Middle frontal gyrus (tissue), 1 donor: ENCODE data around the gene SYNPO2.

Source experiments
- DNase-seq: peaks from one replicate; pipeline ENCODE4 v3.0.0-alpha.2; 2015; ENCODE audit warnings: low spot score; ENCODE audit errors: extremely low spot score

The SYNPO2 gene

DNA sequence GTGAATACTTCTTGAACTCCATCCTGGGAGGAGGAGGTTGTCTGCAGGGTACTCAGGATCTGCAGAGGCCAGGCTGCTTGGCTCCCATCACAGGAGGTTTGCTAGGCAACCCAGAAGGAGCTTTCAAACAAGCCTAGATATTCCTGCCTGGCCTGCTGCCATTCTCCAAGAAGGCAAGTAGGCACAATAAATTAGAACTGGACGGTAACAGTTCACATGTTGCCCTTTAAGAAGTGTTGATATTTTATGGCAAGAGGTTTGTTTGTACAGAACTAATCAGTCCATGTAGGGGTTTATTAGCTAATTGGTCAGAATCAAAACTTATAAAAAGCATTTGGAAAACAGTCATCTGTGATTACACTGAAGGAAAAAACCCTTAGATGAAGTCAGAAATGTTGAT lies 39.3 kb downstream of the SYNPO2 start:
- DNase-seq = no peak

DNA sequence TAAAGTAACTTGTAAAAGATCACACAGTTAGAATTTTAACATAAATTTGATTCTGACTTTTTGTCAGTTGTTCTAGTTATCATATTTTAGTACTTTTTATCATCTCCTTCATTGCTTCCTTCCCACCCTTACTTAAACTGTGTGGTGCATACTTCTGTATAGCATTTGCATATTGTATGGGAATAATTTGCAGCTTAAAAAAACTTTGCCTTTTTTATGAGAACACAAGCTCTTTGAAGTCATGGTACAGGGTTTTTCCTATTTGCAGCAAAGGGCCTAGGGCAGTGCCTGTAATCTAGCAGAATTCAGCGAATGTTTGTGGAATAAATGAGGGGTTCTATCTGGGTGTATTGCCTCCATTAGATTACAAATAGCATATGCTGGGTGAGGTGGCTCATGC lies 41.6 kb downstream of the SYNPO2 start:
- no peak for DNase-seq

DNA sequence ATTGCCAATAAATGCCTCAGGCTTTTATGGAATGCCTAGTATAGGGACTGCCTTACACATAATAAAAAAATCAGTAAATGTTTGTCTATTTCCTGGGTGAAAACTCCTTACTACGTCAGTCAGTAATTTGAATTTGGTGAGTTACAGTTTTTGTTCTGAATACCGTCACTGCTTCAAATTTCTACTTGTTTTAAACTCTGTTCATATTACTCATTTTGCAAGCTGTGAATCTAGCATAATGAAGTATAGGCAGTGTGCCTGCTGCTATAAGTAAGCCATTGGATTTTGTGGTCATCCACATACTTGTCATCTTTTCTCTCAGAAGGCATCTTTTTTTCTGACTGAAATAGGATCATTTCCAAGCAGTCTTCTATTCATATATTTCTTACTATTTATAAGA lies 43.1 kb downstream of the SYNPO2 start:
- no peak for DNase-seq

DNA sequence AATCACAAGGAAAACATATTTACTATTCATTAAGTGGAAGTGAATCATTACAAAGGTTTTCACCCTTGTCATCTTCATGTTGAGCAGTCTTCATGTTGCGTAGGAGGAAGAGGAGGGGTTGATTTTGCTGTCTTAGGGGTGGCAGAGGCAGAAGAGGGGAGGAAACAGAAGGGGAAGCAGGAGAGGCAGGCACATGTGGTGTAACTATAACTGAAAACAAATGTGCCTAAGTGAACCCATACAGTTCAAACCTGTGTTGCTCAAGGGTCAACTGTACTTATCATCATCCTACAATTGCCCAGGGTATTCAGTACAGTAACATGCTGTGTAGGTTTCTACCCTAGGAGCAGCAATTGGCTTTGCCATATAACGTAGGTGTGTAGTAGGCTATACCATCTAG lies 47.2 kb downstream of the SYNPO2 start:
- DNase-seq = no peak

DNA sequence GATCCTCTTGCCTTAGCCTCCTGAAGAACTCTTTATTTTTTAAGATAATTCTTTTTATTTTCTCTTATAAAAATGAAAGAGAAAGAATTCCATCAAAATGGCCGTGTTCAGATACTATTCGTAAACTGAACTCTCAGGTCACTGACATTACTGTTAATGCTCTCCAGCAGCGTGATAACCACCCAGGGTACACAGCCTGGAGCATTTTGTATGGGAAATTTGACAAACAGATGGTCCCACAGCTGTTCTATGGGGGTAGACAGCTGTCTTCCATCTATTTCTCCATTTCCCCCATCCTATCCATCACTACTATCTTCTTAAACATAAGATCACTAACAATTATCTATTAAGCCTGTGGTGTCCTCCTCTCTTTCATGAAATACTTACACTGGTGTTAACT lies 47.8 kb downstream of the SYNPO2 start:
- no peak for DNase-seq

DNA sequence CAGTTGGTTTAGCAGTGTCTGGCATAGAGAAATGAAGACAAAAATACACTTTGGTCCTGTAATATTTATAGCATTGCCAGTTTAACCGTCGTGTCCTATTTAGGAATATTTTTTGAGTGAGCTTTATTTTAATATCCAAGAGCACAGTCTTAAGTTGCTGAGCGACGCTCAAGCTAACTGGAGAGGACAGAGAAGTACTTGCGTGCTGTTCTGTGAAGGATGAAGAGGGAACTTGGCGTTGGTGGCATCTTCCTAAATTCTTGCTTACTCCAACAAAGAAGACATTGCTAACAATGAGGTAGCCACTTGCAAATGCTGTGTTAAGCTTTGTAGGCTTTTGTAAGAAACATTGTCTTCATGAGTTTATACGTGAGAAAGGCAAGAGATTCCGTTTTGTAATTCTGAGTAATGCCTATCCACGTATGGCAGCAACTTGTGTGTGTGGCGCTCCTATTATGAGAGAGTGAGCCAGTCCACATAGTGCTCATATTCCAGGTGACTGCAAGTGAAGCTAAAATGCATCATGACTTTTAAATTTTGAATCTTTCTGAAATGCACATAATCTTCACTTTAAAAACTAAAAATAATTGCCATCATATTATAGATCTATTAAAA lies 50.6 kb downstream of the SYNPO2 start:
- DNase-seq = no peak

DNA sequence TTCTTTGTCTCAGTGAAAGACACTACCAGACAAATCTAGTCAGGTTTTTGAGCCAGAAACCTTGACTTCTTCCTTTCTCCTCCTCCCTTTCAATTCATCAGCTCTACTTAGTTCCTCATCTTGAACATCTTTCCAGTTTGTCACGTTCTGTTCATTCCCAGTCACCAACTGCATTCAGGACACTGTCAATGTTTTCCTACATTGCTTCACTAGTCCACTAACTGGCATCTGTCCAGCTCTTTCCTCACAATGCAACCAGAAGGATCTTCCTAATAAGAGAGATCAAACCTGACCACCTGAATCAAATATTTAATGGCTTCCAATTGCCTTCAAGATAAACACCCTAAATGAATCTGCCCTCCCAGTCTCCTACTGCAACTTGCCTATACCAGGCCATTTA lies 52.5 kb downstream of the SYNPO2 start:
- DNase-seq = no peak

DNA sequence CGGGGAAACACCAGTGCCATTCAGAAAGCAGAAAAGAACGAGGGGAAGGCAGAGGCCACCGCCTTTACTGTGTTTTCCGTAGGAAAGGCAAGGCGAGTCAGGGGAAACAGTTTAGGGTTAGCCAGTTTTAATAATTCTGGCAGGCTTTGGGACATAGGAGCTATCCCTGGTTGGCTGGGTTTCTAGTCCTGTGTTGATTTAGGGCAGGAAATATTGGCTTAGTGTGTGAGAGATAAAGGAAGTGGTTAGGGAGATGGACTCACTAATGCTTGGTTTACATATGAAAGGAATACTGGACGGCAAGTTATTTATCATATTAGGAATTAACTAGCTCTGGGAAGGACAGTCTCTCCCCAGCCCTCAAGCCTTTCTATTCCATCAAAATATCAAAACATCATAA lies 53.1 kb downstream of the SYNPO2 start:
- no peak for DNase-seq

DNA sequence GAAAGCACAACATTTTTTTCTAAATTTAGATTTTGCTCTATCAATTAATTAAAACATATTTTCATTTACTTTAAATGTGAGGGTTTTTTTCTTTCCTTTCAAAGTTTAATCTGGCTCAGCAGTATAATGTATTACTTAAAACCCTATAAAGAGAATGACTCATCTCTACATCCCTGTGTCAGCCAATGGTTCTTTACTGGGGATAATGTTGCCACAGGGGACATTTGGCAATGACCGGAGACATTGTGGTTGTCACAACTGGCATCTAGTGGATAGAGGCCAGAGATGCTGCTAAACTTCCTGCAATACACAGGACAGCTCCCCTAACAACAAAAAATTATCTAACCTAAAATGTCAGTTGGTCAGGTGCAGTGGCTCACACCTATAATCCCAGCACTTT lies 53.8 kb downstream of the SYNPO2 start:
- DNase-seq = no peak

DNA sequence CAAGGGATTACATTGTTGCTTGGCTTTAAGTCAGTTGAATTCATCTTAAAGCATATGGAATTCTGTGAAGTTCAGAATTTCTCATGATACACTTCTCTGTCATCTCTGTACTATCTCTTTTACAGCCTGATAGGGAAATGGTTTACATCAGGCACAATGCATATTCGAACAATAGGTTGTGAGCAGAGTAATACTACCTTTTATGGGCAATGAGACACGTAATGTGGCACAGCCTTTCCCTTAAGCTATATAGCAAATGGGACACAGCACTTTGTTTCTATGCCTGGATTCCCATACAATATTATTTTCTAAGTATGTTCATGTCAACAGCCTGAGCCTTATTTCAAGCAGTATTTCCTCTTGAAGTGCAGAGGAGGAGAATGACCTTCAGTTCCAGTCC lies 58.4 kb downstream of the SYNPO2 start:
- no peak for DNase-seq

DNA sequence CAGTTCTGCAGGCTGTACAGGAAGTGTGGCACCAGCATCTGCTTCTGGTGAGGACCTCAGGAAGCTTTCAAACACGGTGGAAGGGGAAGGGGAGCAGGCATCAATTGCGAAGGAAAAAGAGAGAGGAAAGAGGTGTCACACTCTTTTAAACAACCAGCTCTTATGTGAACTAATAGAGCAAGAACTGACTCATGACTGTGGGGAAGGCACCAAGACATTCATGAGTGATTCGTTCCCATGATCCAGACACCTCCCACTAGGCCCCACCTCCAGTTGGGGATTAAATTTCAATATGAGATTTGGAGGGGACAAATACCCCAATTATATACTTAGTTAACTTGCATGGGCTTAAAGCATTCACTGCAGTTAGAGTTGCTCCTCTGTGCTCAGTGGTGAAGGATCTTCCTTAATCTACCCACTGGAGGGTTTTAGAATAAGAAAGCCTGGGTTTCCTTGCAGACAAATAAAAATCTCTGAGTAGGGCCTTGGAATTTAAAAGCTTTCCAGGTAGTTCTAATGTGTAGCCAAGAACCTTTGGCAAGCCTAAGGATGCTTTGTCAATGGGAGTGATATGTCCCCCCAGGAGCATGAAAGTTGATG lies 60.0 kb downstream of the SYNPO2 start:
- DNase-seq = no peak

DNA sequence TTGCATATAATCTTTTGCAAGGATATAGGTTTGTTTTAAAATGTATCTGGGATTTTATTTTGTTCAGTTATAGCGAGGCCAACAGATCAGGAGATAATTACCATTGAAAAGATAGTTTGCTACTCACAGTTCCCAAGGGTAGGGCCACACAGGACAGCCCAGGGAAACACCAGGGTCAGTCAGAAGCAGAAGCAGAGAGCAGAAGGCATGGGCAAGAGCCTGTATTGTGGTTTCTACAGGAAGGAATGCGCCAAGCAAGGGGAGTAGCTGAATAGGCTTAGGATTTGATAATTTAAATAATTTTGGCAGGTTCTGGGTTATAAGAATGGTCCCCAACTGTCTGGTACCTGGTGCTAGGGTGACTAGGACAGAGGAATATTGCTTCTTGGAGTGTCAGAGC lies 61.6 kb downstream of the SYNPO2 start:
- DNase-seq = no peak

DNA sequence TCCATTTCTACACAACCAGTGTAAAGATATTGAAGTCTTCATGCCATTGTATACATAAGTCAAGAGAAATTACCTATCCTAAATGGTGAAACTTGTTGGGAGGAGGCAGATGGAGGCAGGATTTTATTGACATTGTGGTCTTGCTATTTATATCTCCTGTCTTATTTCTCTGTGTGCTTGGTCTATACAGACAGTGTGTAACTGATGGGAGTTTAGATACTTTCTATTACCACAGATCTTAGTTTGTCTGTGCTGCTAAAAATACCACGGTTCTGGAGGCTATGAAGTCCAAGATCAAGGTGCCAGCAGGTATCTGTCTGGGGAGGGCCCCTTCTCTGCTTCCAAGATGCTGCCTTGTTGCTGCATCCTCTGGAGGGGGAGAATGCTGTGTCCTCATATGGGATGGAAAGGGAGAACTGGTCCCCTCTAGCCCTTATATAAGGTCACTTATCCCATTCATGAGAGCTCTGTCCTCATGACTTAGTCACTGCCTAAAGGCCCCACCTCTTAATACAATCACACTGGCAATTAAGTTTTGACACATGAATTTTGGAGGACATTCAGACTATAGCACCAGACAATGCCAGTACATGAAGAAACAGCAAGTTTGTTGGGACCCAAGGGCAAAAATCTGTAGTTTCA lies 62.4 kb downstream of the SYNPO2 start:
- no peak for DNase-seq

DNA sequence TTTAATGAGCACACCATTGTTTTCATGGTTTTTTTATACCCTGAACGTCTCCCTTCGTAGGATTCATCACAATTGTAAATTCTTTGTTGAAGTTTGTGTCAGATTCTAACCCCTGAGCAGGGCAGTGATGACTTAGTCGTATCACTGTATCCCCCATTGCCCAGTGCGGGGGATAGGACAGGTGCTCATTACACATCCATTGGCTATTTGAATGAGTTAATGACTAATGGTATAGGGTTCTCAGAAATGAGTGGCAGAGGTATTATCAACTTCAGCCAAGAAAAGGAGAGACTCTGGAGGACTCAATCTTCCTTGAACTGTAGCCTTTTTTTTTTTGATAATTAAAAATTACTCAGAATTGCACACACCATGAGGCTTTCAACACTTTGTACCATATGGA lies 64.6 kb downstream of the SYNPO2 start:
- no peak for DNase-seq

DNA sequence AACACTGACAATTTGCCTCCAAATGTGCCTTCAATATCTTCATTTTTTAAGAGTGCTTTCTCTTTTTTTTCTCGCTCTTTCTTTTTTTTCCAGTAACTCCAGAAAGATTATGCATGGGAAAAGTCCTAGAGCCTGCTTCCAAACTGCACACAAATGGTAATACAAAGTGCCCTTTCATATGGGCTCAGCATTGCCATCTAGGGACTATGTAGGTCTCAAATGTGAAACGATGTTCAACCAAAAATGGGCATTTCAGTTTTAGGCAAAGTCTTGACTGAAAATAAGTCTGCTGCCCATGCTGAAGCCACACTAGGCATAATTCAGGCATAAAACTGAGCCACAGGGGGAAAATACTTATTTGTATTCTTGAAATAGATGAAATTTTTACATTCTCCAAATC lies 65.6 kb downstream of the SYNPO2 start:
- DNase-seq = no peak

DNA sequence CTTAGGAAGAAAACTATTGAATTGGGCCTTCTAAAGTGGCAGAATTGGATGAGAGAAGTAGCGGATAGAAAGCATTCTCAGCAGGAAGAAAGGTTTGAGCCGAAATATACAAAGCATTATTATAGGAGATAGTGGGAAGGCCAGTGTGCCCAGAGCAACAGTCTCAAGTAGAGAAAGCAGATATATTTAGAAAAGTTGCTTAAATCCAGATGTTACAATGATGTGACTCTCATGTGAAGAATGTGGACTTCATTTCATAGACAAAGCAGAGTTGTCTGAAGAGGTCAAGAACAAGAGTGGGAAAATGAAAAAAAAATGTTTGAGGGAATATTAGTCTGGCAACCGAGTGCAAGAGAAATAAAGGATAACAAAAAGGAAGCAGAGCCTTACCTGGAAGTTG lies 66.9 kb downstream of the SYNPO2 start:
- DNase-seq = no peak

DNA sequence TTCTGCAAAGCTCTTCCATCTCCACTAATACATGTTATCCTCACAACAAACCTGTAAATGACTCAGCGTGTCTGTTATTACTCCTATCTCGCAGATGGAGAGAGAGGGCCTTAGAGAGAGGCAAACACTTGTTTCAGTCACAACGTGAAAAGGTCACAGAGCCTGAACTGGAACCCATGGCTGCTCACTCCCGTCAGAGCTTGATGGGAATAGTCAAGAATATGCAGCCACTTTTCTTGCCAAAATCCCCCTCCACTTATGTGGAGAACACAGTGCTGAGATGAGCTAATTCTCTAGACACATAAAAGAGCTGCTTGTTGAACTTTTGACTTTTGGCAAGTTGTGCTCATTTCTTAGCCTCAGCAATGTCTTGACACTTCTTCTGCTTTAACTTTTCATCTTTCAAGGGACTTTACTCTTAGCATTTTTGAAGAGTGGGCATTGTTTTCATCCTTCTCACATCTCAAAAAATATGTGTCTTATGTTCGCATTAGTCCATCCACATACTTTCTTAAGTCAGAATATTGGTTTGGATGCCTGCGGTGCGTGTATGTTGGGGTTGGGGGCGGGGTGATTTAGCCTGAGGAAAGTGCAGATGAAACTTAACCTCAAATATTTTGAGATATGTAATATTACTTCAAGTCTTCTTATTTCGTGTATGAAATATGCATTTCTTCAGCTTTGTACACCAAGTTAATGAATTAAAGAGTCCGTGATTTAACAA lies 69.2 kb downstream of the SYNPO2 start:
- no peak for DNase-seq

DNA sequence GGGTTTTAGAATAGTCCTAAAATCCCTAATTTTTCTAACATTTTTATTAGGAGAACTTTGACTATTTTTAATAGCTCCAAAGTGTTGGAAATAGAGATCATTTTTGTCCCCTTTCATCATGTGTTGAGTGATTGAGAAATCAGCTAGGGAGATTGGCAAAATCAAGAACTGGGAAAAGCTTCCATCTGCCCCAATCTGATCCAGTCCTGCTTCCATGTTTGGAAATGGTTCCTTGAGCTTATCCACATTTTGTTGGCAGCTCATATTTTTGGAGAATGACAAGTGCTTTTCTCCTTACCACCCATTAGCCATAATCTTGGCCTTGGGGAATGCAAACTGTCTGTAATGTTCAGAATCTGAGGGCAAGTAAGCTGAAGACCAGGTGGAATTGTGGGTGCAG lies 73.9 kb downstream of the SYNPO2 start:
- DNase-seq = no peak

DNA sequence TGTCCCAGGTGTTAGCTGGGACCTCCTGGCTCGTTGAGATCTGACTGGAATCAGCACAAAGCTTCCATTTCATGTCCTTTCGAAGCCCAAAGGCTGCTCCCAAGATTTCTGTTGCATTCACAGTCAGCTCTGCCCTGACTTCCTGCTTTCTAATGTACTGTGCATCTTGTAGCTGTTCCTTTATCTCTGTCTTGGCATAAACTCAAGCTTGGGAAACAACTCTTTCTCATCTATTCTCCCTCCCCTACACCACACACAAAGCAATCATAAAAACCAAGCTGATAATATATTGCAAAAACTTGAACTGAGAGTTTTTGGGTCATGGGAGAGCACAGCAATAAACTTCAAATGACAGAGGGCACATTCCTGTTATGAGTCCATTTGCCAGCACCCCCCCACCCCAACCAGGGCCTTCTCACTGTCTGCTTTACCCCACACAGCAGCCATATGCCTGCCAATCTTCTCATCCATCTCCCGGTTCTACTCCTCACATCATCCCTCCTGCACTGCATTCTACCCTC lies 76.3 kb downstream of the SYNPO2 start:
- no peak for DNase-seq

DNA sequence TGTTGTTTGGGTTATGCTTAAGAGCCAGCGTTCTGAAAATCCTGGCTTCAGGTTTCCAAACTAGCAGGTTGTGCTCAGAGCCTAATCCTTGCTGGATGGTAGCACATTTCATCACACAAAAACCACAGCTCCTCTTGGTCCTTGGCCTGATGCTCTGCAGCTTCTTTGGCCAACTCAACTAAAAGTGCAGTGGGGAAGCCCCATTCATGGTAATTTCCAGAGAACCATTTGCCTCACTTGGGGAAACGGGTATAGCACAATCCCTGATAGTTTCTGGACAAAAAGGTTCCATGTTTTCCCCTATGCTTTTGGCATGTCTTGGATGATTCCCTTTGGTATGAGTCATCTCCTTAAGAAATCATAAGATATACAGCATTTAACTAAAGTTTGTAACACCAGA lies 78.7 kb downstream of the SYNPO2 start:
- DNase-seq = no peak

DNA sequence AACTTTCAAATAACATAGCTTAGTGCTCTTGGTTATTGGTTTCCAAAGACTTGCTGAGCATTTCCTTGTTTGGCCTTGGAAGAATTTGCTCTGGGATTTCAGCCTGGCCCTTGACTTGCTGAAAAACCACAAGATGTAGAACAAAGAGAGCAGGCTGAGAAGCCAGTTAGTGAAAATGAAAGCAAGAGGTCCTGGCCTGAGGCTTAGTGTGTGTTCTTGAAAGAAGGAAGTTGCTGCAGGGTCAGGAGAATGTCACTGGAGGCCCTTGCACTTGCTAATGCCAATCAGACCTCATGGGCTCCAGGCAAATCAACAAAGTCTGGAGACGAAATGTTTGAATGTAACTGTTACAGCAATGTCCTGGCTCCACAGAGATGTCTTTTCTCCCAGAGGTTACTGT lies 79.4 kb downstream of the SYNPO2 start:
- DNase-seq = no peak

DNA sequence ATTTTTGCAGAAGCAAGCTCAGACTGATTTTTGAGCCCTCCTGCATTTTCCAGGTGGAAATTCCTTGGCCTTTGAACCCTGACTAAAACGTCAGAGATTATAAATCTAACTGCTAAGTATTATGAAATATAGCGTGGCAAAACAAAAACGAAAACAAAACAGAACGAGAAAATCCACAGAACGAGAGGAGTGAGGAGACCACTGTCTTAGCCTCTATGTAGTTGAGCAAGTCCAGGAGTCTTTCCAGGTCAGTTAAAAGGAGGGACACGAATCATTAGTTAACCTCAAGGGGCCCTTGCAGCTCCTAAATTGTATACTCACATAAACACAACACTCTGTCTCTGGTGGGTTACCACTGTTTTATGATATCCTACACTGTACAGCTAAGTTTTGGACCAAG lies 80.2 kb downstream of the SYNPO2 start:
- no peak for DNase-seq
